K562 (cell line): Measurements from ENCODE around the gene RMC1. TPM values are rescaled to one million over a fixed set of nuclear protein-coding genes. Genes with fewer than 3 reads are reported as not detected.

Experiments used
- BCL6 ChIP-seq: fragments of 250-450 bp; sonication (Bioruptor Pico); IDR thresholded peaks from 2 replicates; pipeline ENCODE4 v1.4.0; 2020
- CBFA2T3 ChIP-seq: fragments of 450-650 bp; IDR thresholded peaks from 2 replicates; pipeline ENCODE4 v1.6.1; 2017
- CREB1 ChIP-seq, 2 experiments: sonication (generic) in 1 of 2; formaldehyde crosslinking in 1 of 2; IDR thresholded peaks; 2 replicates each; pipeline versions ENCODE4 v1.6.1 to v1.8.0; 2012 to 2022; ENCODE audit warnings: inconsistent platforms in 1 of 2, mild to moderate bottlenecking in 1 of 2, missing genetic modification reagents in 1 of 2, moderate library complexity in 1 of 2
- ELF4 ChIP-seq: fragments of 450-650 bp; formaldehyde crosslinking; IDR thresholded peaks from 2 replicates; pipeline ENCODE4 v1.4.0; 2022; ENCODE audit warnings: missing genetic modification characterization
- FOXJ2 ChIP-seq: fragments of 200-800 bp; sonication (Bioruptor generic); IDR thresholded peaks from 2 replicates; pipeline ENCODE4 v1.6.1; 2016; ENCODE audit warnings: missing genetic modification characterization, missing compliant biosample characterization
- GABPA ChIP-seq: fragments of 200-800 bp; sonication (Bioruptor generic); conservative IDR thresholded peaks from 2 replicates; pipeline ENCODE4 v1.6.1; 2016; ENCODE audit warnings: low read depth, missing genetic modification characterization, missing compliant biosample characterization
- KLF13 ChIP-seq: fragments of 450-650 bp; IDR thresholded peaks from 2 replicates; pipeline ENCODE4 v1.6.1; 2016; ENCODE audit warnings: missing genetic modification characterization, low read depth, mild to moderate bottlenecking, missing compliant biosample characterization, moderate library complexity, borderline replicate concordance
- MED1 ChIP-seq: sonication (generic); formaldehyde crosslinking; IDR thresholded peaks from 2 replicates; pipeline ENCODE4 v1.8.1; 2023; ENCODE audit warnings: missing genetic modification reagents, borderline replicate concordance
- MIER1 ChIP-seq: fragments of 450-650 bp; IDR thresholded peaks from 2 replicates; pipeline ENCODE4 v1.6.1; 2016; ENCODE audit warnings: antibody characterized with exemption, mild to moderate bottlenecking, low read depth
- RUNX1 ChIP-seq: sonication (generic); IDR thresholded peaks from 2 replicates; pipeline ENCODE4 v1.6.1; 2016; ENCODE audit warnings: antibody characterized with exemption, low read depth
- SMC3 ChIP-seq: conservative IDR thresholded peaks from 2 replicates; pipeline ENCODE4 v1.6.1; 2011; ENCODE audit warnings: low read depth, low read length, improper control_type of control experiment; ENCODE audit not compliant: insufficient read depth
- TAL1 ChIP-seq: fragments of 450-650 bp; IDR thresholded peaks from 2 replicates; pipeline ENCODE4 v1.6.1; 2016; ENCODE audit warnings: mild to moderate bottlenecking
- ZKSCAN3 ChIP-seq: fragments of 250-450 bp; sonication (Bioruptor Pico); IDR thresholded peaks from 2 replicates; pipeline ENCODE4 v1.4.0; 2020
- ZNF785 ChIP-seq: fragments of 250-450 bp; sonication (Bioruptor Pico); IDR thresholded peaks from 2 replicates; pipeline ENCODE4 v1.4.0; 2020; ENCODE audit warnings: mild to moderate bottlenecking
- polyA plus RNA-seq, 8 experiments: library from polyadenylated mRNA; depleted of rRNA in 4 of 8; stranded (reverse) in 5 of 8; unstranded in 3 of 8; fragments of >200 nt; fragmentation: Nextera tagmentation in 2 of 8; fragmentation: Illumina TruSeq in 1 of 8; extraction: Ambion mirVana in 2 of 8; extraction: Trizol in 1 of 8; gene quantifications; 2 replicates each; pipeline versions ENCODE4 v1.2.1 to v1.2.3, GENCODE V29; 2011 to 2014; ENCODE audit warnings: inconsistent platforms in 1 of 8, missing spikeins in 1 of 8
- total RNA-seq, 7 experiments: library from RNA; depleted of rRNA in 6 of 7; stranded (reverse); fragments of >200 nt in 6 of 7; fragmentation: Illumina TruSeq in 2 of 7; extraction: Trizol in 2 of 7; gene quantifications; 2 replicates each; pipeline versions ENCODE4 v1.2.1 to v1.2.3, GENCODE V29; 2011 to 2021; ENCODE audit warnings: low replicate concordance in 1 of 7
- TF ChIP-seq, protein P1 (sequence below): fragments of 250-450 bp; sonication (Bioruptor Pico); IDR thresholded peaks from 2 replicates; pipeline ENCODE4 v1.4.0; 2020; ENCODE audit warnings: mild to moderate bottlenecking, moderate library complexity
- TF ChIP-seq, protein P2 (sequence below), 2 experiments: fragments of 450-650 bp; IDR thresholded peaks; 2 replicates each; pipeline ENCODE4 v1.6.1; 2016; ENCODE audit warnings: mild to moderate bottlenecking in 2 of 2, borderline replicate concordance in 1 of 2, low read depth in 1 of 2, moderate library complexity in 1 of 2

Gene RMC1
- total and polyA plus RNA-seq, 9 of the 15 experiments (the other 6 are each of a cell fraction or from before 2014, with no cell fraction given), result 7.5 to 42.4 (median 35.5) TPM

DNA sequence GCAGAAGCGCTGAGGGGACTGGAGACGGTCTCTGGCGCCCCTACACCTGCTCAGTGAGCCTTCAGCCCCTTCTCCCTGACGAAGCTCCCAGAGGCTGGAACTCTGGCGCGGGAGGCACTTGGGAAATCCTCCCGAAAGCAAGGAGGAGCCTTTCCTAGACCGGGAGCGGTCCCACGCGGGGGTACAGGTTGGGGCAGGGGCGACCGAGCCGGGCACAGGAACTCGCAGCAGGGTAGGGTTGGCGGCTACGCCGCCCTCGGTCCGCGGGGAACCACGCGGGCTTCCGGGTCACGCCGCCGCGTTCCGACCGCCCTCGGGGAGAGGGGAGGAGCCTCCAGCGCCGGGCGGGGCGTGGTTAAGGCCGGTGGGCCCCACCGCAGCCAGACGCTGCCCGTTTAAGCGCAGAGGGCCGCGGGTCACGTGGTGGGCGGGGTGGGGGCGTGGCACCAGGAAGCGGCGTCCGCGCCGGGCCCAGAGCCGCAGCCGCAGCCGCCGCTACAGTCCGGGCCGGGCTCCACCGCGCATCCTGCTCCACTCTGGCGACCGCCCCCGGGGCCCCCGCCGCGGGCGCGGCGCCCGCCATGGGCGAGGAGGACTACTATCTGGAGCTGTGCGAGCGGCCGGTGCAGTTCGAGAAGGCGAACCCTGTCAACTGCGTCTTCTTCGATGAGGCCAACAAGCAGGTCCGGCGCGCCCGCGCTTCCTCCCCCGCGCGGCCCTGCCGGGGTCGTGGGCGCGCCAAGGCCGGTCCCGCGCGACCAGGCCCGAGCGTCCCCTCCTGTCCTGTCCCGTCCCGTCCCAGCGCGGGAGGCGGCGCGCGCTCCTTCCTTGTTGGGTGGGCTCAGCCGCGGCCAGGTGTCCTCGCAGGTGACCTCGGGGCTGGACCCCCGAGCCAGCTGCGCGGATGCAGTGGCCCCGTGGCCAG is at the start of gene RMC1 (continued):
- TF ChIP-seq ZKSCAN3 (no peak), GABPA (tag) (peak; percentile 90), MIER1 (no peak), FOXJ2 (no peak), CBFA2T3 (no peak), MED1 (no peak), SMC3 (0 out of 2 replicates have a peak, but pooled peaks have one; percentile 8), TAL1 (0 out of 2 replicates have a peak, but pooled peaks have one; percentile 3), BCL6 (CRISPR knock-in tag) (no peak), CREB1 (IDR thresholded peaks at IDR 0.05) (no peak), CREB1 (CRISPR knock-in tag; IDR thresholded peaks at IDR 0.05) (peak; percentile 56; the same call in 1 of the 2 replicates), RUNX1 (no peak), KLF13 (tag) (peak; percentile 94), ELF4 (CRISPR knock-in tag) (peak; percentile 95), ZNF785 (CRISPR knock-in tag) (no peak)
- TF ChIP-seq, protein P1, sequence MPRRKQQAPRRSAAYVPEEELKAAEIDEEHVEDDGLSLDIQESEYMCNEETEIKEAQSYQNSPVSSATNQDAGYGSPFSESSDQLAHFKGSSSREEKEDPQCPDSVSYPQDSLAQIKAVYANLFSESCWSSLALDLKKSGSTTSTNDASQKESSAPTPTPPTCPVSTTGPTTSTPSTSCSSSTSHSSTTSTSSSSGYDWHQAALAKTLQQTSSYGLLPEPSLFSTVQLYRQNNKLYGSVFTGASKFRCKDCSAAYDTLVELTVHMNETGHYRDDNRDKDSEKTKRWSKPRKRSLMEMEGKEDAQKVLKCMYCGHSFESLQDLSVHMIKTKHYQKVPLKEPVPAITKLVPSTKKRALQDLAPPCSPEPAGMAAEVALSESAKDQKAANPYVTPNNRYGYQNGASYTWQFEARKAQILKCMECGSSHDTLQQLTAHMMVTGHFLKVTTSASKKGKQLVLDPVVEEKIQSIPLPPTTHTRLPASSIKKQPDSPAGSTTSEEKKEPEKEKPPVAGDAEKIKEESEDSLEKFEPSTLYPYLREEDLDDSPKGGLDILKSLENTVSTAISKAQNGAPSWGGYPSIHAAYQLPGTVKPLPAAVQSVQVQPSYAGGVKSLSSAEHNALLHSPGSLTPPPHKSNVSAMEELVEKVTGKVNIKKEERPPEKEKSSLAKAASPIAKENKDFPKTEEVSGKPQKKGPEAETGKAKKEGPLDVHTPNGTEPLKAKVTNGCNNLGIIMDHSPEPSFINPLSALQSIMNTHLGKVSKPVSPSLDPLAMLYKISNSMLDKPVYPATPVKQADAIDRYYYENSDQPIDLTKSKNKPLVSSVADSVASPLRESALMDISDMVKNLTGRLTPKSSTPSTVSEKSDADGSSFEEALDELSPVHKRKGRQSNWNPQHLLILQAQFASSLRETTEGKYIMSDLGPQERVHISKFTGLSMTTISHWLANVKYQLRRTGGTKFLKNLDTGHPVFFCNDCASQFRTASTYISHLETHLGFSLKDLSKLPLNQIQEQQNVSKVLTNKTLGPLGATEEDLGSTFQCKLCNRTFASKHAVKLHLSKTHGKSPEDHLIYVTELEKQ, result no peak
- TF ChIP-seq, protein P2, sequence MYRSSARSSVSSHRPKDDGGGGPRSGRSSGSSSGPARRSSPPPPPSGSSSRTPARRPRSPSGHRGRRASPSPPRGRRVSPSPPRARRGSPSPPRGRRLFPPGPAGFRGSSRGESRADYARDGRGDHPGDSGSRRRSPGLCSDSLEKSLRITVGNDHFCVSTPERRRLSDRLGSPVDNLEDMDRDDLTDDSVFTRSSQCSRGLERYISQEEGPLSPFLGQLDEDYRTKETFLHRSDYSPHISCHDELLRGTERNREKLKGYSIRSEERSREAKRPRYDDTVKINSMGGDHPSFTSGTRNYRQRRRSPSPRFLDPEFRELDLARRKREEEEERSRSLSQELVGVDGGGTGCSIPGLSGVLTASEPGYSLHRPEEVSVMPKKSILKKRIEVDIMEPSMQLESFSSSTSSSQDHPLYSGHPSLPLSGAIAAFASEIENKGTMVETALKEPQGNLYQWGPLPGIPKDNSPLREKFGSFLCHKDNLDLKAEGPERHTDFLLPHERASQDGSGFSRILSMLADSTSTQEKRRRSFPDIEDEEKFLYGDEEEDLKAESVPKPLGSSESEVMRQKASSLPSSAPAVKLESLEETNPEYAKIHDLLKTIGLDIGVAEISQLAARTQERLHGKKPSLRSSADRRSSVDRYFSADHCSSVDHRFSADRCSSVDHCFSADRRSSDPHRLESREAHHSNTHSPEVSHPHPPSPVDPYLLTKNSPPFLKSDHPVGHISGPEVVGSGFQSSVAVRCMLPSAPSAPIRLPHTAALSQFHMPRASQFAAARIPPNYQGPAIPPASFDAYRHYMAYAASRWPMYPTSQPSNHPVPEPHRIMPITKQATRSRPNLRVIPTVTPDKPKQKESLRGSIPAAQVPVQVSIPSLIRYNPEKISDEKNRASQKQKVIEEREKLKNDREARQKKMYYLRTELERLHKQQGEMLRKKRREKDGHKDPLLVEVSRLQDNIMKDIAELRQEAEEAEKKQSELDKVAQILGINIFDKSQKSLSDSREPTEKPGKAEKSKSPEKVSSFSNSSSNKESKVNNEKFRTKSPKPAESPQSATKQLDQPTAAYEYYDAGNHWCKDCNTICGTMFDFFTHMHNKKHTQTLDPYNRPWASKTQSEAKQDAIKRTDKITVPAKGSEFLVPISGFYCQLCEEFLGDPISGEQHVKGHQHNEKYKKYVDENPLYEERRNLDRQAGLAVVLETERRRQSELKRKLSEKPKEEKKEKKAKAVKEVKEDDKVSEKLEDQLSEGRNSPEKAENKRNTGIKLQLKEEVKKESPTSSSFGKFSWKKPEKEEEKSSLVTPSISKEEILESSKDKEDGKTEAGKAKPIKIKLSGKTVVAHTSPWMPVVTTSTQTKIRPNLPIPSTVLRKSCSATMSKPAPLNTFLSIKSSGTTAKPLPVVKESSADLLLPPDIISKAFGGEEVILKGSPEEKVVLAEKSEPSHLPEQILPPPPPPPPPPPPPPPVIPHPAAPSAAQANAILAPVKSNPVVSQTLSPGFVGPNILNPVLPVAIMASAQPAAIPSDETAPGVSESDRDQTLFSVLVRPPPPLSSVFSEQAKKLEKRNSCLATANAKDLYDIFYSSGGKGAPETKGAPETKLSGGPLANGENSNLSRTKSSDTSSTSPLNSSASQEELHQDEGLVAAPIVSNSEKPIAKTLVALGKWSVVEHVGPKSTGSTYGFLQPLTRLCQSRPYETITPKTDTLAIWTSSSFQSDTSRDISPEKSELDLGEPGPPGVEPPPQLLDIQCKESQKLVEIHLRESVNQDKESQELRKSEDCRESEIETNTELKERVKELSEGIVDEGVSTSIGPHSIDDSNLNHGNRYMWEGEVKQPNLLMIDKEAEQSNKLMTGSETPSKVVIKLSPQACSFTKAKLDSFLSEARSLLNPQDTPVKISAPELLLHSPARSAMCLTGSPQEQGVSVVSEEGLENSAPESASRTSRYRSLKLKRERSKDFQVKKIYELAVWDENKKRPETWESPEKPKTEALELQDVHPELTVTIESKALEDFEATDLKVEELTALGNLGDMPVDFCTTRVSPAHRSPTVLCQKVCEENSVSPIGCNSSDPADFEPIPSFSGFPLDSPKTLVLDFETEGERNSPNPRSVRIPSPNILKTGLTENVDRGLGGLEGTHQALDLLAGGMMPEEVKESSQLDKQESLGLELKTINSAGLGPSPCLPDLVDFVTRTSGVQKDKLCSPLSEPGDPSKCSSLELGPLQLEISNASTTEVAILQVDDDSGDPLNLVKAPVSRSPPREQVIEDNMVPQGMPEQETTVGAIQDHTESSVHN (IDR thresholded peaks at IDR 0.05; ENCODE audit: borderline replicate concordance in 1 of 2, low read depth in 1 of 2), result no peak
